Vagina (tissue), 2 donors: ENCODE data around the gene YIPF6. TPM values are rescaled to one million over a fixed set of nuclear protein-coding genes. Genes with fewer than 3 reads are reported as not detected.
"Not testable (repeated sequence)": the region's sequence is repeated elsewhere in the genome, so short reads cannot be mapped to it uniquely, and the experiment has no call there.

Experiments
- DNase-seq, 2 donors: peaks; one replicate each; pipeline ENCODE4 v3.0.0-alpha.2; 2017; ENCODE audit errors: extremely low spot score in 2 of 2
- H3K27ac ChIP-seq: fragments of 200-600 bp; sonication (generic); one replicate; pipeline ENCODE4 v1.5.1; 2019
- H3K27me3 ChIP-seq: fragments of 200-600 bp; sonication (generic); one replicate; pipeline ENCODE4 v1.5.1; 2019
- H3K36me3 ChIP-seq, 2 donors: fragments of 200-600 bp; sonication (generic); one replicate each; pipeline ENCODE4 v1.5.1; 2017 to 2019
- H3K4me1 ChIP-seq: fragments of 200-600 bp; sonication (generic); one replicate; pipeline ENCODE4 v1.5.1; 2019
- H3K4me3 ChIP-seq, 2 donors: fragments of 200-600 bp; sonication (generic); 1 replicate in 1 of 2; 2 replicates in 1 of 2; pipeline ENCODE4 v1.5.1; 2016 to 2019
- H3K9me3 ChIP-seq: fragments of 200-600 bp; sonication (generic); one replicate; pipeline ENCODE4 v1.5.1; 2019
- POLR2A ChIP-seq, 2 donors: fragments of 450-650 bp; IDR thresholded peaks; one replicate each; pipeline ENCODE4 v1.6.1; 2017; ENCODE audit warnings: antibody characterized with exemption in 2 of 2, mild to moderate bottlenecking in 2 of 2, moderate library complexity in 2 of 2
- POLR2AphosphoS5 ChIP-seq, 2 donors: sonication (generic); formaldehyde crosslinking; IDR thresholded peaks; one replicate each; pipeline ENCODE4 v1.9.0; 2017; ENCODE audit warnings: antibody characterized with exemption in 2 of 2, mild to moderate bottlenecking in 2 of 2, low read depth in 1 of 2; ENCODE audit not compliant: insufficient read depth in 1 of 2
- intact Hi-C: fragments of 100-400 bp; cut with DNase I; formaldehyde crosslinking; loops from one replicate; pipeline ENCODE4 v1.15.1; 2023
- total RNA-seq: library from RNA; depleted of rRNA; stranded (reverse); fragments of >200 nt; gene quantifications from one replicate; pipeline ENCODE4 v1.2.3, GENCODE V29; 2016
- TF ChIP-seq, protein P1 (sequence below), 3 experiments: fragments of 450-650 bp in 2 of 3; fragments of 200-600 bp in 1 of 3; sonication (generic) in 1 of 3; IDR thresholded peaks; one replicate each; pipeline ENCODE4 v1.5.1; 2017 to 2019; ENCODE audit warnings: antibody characterized with exemption in 3 of 3, mild to moderate bottlenecking in 2 of 3, moderate library complexity in 2 of 3

The YIPF6 gene
- total RNA-seq, 1 donor from 2014 or later = 19.2 TPM

DNA sequence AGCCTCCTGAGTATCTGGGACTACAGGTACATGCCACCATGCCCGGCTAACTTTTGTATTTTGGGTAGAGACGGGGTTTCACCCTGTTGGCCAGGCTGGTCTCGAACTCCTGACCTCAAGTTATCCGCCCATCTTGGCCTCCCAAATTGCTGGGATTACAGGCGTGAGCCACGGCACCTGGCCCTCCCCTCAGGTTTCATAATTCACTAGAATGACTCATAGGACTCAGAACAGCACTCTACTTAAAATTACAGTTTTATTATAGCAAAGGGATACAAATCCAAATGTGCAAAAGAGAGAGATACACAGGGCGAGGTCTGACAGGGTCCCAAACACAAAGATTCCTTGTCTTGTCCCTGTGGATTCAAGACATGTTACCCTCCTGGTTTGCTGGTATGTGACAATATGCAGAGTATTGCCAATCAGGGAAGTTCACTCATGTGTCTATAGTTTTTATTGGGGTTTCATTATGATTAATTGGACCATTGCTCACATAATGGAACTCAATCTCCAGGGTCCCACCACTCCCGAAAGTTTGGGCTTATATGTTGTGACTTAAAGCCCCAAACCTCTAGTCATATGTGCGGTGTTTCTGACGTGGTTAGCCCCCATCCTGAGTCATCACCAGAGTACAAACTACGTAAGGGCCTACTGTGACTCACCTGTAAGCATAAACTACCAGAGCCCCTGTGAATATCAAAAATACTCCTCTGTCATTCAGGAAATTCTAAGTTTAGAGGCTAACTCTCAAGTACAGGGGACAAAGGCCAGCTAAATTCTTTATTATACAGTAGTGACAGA is 5.2 kb downstream of the YIPF6 start:
- TF ChIP-seq POLR2AphosphoS5 (IDR thresholded peaks at IDR 0.05; ENCODE audit: insufficient read depth in 1 of 2, low read depth in 1 of 2) = no peak
- TF ChIP-seq, protein P1, sequence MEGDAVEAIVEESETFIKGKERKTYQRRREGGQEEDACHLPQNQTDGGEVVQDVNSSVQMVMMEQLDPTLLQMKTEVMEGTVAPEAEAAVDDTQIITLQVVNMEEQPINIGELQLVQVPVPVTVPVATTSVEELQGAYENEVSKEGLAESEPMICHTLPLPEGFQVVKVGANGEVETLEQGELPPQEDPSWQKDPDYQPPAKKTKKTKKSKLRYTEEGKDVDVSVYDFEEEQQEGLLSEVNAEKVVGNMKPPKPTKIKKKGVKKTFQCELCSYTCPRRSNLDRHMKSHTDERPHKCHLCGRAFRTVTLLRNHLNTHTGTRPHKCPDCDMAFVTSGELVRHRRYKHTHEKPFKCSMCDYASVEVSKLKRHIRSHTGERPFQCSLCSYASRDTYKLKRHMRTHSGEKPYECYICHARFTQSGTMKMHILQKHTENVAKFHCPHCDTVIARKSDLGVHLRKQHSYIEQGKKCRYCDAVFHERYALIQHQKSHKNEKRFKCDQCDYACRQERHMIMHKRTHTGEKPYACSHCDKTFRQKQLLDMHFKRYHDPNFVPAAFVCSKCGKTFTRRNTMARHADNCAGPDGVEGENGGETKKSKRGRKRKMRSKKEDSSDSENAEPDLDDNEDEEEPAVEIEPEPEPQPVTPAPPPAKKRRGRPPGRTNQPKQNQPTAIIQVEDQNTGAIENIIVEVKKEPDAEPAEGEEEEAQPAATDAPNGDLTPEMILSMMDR (IDR thresholded peaks at IDR 0.05) = no peak
- no peak for TF ChIP-seq POLR2A (IDR thresholded peaks at IDR 0.05)
- Histone ChIP-seq H3K36me3 (no peaks in the 10 kb centered on the region), H3K27me3 (no peaks in the 10 kb centered on the region), H3K27ac (no peak overlapping the region), H3K4me3 (no peak overlapping the region), H3K4me1 (peaks cover 13% of the 10 kb centered on the region), H3K9me3 (no peaks in the 10 kb centered on the region)
- intact Hi-C loops = no loop called here
- DNase-seq = no peak

DNA sequence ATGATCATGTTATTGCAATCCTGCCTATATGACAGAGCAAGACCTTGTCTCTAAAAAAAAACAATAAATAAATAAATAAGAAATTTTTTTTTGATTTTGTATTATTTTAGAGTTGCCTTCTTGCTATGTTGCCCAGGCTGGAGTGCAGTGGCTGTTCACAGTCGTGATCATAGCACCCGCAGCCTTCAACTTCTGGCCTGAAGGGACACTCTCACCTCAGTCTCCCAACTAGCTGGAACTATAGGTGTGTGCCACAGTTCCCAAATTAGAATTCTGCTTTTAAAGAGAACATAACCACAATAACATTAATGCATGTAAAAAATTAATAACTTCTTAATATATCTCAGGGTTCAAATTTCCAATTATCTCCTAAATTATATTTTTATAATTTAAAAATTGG is 7.8 kb downstream of the YIPF6 start:
- intact Hi-C loops = no loop called here
- no peak for DNase-seq
- TF ChIP-seq POLR2AphosphoS5 (IDR thresholded peaks at IDR 0.05; ENCODE audit: insufficient read depth in 1 of 2, low read depth in 1 of 2) (no peak), POLR2A (IDR thresholded peaks at IDR 0.05) (no peak)
- TF ChIP-seq, protein P1 (IDR thresholded peaks at IDR 0.05) = no peak
- H3K4me3 ChIP-seq = no peak overlapping the region
- H3K4me1 ChIP-seq = no peaks in the 10 kb centered on the region
- H3K36me3 ChIP-seq = no peaks in the 10 kb centered on the region
- H3K9me3 ChIP-seq = no peaks in the 10 kb centered on the region
- no peak overlapping the region for H3K27ac ChIP-seq
- H3K27me3 ChIP-seq = no peaks in the 10 kb centered on the region

DNA sequence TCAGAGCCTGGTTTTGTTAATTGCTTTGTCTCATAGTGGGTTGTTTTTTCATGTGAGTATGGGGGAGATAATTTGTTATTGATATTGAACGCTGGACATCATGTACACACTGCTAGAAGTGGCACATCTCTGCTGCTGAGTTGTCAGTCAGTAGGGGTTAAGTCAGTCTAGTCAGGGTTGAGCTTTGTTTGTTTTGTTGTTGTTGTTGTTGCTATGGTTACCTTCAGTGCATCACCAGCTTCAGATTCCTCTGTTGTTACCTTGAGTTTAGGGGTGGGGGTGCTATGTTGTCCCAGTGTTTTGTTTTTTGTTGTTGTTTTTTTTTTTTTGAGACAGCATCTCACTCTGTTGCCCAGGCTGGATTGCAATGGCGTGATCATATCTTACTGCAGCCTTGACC is 9.9 kb downstream of the YIPF6 start:
- Histone ChIP-seq H3K36me3 (no peaks in the 10 kb centered on the region), H3K27ac (no peak overlapping the region), H3K4me3 (no peak overlapping the region), H3K9me3 (no peaks in the 10 kb centered on the region), H3K4me1 (no peaks in the 10 kb centered on the region), H3K27me3 (no peaks in the 10 kb centered on the region)
- no peak for DNase-seq
- intact Hi-C loops = no loop called here
- TF ChIP-seq POLR2AphosphoS5 (IDR thresholded peaks at IDR 0.05; ENCODE audit: insufficient read depth in 1 of 2, low read depth in 1 of 2) (no peak), POLR2A (IDR thresholded peaks at IDR 0.05) (no peak)
- TF ChIP-seq, protein P1 (IDR thresholded peaks at IDR 0.05) = no peak

DNA sequence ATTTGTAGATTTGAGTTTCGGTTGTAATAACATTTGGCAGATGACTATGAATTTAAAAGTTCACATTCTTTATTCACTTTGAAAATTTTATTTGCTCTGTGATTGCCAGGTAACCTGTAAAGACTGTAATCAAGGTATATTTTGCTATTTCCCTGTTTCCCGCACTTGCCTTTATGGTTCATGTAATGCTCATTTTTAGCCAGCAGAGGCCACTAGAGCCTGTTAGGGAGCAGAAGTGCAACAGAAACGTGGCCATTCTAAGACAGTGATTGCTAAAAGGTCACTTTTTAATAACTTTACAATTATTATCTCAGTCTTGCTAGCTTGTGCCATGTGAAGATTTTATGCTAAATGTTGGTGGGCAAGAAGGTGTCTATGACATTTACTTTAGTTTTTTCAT is 12.4 kb downstream of the YIPF6 start:
- no peak for DNase-seq
- Histone ChIP-seq H3K9me3 (no peaks in the 10 kb centered on the region), H3K27ac (no peak overlapping the region), H3K4me3 (no peak overlapping the region), H3K36me3 (no peaks in the 10 kb centered on the region), H3K27me3 (no peaks in the 10 kb centered on the region), H3K4me1 (no peaks in the 10 kb centered on the region)
- TF ChIP-seq, protein P1 (IDR thresholded peaks at IDR 0.05) = peak; percentile 43 to 59 (median 58)
- TF ChIP-seq POLR2AphosphoS5 (IDR thresholded peaks at IDR 0.05; ENCODE audit: insufficient read depth in 1 of 2, low read depth in 1 of 2) = no peak
- no peak for TF ChIP-seq POLR2A (IDR thresholded peaks at IDR 0.05)
- intact Hi-C loops = loop anchor here (10.0 kb wide), 1 partner anchor 204 kb away; no protein-coding TSS in a partner anchor

DNA sequence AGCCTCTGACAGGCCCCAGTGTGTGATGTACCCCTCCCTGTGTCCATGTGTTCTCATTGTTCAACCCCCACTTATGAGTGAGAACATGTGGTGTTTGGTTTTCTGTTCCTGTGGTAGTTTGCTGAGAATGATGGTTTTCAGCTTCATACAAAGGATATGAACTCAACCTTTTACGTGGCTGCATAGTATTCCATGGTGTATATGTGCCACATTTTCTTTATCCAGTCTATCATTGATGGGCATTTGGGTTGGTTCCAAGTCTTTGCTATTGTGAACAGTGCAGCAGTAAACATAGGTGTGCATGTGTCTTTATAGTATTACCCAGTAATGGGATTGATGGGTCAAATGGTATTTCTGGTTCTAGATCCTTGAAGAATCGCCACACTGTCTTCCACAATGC is 25.8 kb downstream of the YIPF6 start:
- H3K4me1 ChIP-seq, H3K4me3 ChIP-seq, DNase-seq, H3K9me3 ChIP-seq, H3K27me3 ChIP-seq, H3K27ac ChIP-seq: not testable (repeated sequence)
- intact Hi-C loops = loop anchor here (5.0 kb wide), 1 partner anchor 1943 kb away; no protein-coding TSS in a partner anchor
- H3K36me3 ChIP-seq = peaks cover 0 to 11% of the 10 kb centered on the region in 2 donors
